GM21737 (cell line): ENCODE measurements around the gene SH3D19.

Experiments
- ATAC-seq: cut with Tn5 transposase; IDR thresholded peaks from one replicate; pipeline ENCODE4 v1.9.1; 2021; ENCODE audit warnings: mild to moderate bottlenecking, moderate library complexity; ENCODE audit not compliant: unreplicated experiment

Gene SH3D19, protein sequence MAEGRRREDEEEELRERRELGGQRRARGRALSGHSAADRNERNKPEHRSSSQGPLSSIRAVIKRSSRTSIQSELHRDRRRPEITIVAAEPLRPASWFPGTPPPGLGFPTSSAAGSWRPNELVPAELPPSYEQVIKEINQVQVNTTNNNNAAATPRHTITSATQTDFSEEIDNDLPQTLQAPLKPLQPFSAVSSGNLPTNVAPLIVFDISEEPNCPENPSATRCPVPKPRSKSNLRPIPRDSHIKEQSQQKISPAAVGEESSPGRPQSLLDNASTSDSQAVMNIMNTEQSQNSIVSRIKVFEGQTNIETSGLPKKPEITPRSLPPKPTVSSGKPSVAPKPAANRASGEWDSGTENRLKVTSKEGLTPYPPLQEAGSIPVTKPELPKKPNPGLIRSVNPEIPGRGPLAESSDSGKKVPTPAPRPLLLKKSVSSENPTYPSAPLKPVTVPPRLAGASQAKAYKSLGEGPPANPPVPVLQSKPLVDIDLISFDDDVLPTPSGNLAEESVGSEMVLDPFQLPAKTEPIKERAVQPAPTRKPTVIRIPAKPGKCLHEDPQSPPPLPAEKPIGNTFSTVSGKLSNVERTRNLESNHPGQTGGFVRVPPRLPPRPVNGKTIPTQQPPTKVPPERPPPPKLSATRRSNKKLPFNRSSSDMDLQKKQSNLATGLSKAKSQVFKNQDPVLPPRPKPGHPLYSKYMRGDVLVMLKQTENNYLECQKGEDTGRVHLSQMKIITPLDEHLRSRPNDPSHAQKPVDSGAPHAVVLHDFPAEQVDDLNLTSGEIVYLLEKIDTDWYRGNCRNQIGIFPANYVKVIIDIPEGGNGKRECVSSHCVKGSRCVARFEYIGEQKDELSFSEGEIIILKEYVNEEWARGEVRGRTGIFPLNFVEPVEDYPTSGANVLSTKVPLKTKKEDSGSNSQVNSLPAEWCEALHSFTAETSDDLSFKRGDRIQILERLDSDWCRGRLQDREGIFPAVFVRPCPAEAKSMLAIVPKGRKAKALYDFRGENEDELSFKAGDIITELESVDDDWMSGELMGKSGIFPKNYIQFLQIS

DNA sequence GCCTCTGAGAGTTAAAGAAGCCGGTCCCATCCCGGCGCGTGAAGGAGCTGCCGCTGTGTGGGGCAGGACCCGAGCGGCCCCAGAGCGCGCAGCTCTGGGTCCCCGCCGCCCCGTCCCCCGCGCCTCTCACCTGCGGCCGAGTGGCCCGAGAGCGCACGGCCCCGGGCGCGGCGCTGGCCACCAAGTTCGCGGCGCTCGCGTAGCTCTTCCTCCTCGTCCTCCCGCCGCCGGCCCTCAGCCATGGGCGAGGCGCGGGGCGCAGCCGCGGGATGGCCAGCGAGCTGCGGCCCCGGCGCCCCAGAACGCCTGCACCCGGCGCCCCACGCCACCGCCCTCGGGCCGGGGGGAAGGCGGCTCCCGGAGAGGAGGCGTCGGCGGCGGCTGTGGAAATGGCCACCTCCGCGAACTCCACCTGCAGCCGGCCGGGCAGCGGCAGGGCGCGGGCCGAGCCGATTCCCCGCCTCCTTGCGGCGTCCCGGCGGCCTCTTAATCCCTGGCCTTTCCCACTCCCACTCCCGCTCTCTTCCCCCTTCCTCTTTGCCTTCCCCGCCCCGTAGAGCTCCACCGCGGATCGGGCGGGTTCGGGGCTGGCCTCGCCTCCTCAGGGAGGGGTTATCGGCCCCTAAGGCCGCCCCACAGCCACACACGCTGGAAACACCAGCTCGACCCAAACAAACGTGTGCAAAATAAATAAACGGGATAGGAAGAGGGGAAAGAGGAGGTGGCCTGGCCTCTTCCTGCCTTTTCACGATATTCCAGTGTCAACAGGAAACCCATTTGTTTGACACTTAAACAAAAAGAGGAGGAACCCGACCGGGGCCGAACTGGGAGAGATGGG is at the start of gene SH3D19:
TSS of gene SH3D19 (minus strand) at position 495 of the 838 bp plus-strand sequence. CDS start at position 242, 253 bp downstream.
- ATAC-seq: no peak

DNA sequence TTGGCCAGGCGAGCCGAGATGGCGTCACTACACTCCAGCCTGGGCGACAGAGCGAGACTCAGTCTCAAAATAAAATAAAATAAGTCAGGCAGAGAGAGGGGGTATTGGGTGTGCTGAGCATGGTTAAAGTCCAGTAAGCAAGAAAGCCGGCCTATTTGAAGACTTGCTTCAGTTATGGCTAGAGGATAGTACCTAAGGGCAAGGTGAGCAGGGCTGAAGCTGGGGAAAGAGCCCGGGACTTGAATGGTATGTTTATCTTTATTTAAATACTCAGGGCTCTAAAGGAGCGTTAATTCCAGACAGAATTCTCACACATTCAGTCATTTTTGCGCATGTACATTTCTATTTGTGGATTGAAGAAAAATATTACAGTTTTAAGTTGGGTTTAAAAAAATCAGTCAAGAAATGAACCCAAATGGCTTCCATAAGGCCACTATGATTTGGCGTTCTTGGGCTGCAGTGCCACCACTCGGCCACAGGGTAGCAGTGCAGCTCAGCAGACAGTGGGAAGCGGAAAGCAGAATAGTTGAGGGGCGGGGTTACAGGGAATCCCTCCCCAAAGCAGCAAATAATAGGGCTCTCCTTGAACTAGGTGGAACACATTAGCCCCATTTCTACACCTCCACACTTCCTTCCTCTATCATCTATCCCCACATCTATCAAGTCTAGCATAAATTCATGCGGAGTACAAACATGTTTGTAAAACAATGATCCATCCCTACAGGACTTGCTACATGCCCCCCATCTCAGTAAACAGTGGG is 37.2 kb upstream of the SH3D19 start:
- ATAC-seq: peak; percentile 96

DNA sequence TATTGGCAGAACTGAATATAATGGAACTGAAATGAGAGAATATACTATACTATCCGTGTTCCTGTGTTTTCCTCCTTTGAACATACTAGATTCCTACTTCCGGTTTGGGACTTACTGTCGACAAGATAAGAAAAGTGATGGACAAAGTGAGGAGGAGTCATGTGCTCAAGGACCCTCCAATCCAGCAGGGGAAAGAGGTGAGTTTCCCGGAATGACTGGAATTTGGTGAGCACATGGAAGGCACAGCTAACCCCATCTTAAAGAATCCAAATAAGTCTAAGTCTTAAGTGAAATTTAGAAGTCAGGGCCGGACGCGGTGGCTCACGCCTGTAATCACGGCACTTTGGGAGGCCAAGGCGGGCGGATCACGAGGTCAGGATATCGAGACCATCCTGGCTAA is 36.6 kb upstream of the SH3D19 start:
- ATAC-seq: no peak

GRCh38 chr4:151361126-151361525 is 35.7 kb upstream of the SH3D19 start:
- no peak for ATAC-seq

DNA sequence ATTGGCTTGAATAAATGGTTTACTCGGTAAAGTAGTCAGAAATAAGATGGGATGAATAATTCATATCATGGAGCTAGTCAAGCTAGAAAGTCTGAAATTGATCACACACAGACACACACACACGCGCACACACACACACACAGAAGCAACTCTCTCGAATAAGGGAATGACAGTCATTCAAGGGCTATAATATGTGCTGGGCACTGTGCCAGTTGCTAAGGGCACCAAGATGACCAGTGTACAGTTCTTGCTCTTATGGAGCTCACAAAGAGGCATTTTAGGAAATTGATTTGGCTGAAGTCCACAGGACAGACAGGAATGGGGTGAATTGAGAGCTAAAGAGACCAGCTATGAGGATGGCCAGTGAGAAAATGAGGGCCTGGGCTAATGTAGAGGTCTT is 34.2 kb upstream of the SH3D19 start:
- no peak for ATAC-seq

GRCh38 chr4:151358266-151358665 is 32.9 kb upstream of the SH3D19 start:
- ATAC-seq: no peak

DNA sequence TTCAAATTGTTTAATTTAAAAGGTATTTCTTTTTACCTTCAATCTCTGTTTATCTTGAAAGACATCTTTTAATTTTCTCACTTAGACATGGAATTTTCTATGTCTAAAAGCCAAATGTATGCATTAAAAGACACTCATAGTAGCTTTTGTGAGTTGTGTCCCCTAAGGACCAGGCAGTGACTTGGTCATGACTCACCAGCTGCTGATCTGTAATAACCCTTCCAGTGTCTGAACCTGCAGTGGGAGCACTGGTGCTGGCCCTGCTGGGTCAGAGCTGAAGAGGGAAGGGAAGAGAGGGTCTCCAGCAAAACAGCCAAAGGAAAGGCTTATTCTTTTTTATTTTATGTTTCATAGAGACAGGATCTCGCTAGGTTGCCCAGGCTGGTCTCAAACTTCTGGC is 31.1 kb upstream of the SH3D19 start:
- no peak for ATAC-seq

DNA sequence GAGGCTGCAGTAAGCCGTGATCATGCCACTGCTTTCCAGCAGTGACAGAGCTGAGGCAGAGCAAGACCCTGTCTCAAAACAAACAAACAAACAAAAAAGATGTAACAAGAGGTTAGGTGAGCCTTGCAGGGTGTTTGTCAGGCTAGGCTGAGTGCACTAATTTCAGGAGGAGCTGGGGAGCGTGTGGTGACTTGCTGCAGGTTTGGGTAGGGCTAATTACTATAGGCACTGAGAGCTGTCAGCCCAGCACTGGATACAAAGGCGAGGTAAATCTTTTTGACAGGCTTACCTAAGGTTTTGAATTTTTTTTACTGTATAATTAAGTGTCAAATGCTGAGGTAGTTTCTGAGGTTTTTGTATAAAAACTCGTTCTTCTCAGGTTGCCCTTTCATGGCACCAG is 29.8 kb upstream of the SH3D19 start:
- no peak for ATAC-seq

DNA sequence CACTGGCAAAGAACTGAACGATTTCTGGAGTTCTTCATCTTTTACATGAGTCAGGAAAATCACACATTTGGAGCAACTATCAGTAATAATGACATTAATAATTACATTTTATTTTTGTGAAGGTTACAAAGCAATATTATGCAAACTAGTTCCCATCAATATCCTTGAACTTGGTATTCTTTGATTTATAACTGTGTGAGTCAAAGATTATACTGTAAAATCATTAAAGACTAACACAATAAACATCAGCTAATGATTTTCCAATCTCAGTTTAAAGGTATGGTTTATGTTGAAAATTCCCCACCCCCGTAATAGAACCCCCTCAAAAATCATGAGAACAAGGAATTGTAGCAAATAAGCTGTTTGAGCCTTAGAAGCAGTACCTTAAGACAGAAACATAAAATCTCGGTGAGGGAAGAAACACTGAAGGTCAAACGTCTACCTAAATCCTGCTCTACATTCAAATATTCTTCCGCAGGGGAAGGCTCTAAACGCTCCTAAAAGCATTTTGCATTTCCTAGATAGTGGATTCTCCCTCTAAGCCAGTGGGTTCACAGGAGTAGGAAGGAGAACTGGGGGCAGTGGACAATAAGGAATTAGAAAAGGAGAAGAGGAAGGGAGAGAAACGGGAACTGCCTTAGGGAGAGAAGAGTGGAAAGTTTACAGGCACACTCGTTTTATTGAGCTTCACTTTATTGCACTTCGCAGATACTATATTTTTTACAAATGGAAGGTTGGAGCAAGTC is 22.3 kb upstream of the SH3D19 start:
- ATAC-seq: no peak

DNA sequence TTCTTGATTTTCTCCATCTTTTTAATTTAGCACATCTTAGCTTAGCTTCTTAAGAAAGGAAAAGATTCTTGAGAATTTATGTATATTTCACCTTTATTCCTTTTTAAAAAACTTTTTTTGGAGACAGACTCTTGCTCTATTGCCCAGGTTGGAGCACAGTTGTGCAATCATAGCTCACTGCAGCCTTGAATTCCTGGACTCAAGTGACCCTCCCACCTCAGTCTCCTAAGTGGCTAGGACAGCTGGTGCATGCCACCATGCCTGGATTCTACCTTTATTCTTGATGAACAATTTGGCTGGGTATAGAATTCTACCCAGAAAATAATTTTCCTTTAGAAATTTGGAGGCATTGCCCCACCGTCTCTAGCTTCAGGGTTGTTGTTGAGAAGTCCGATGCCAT is 19.5 kb upstream of the SH3D19 start:
- no peak for ATAC-seq

GRCh38 chr4:151340751-151341385 is 15.5 kb upstream of the SH3D19 start:
- ATAC-seq: no peak

GRCh38 chr4:151339467-151339866 is 14.1 kb upstream of the SH3D19 start:
- ATAC-seq: no peak

DNA sequence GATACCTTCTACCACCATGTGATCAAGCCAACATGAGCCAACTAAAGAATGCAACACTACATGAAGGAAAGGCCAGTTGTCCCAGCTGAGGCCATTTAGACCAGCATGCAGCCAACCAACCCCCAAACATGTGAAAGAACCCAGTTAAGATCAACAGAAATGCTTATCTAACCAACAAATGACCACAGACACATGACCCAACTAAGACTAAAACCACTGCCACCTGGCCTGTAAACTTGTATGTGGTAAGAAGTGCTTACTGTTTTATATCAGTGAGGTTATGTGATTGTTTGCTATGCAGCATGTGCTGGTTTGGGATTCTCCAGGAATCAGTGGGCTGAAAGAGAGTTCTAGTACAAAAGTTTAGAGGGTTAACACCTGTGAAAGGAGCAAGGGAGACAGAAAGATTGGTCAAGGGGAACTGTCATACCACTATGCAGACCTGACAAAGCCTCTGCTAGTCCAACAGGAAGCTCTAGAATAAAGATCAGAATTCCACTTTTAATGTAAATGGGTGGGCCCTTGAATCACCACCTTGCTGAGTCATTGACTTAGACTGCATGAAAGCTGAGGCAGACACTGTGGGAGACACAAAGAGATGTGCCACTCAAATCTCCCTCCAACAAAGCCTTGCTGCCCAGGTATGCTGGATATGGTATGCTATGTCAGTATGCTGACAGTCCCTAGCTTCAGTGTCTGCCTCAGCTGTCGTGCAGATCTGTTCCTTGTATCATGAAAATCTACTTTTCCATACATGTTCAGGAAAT is 6.1 kb upstream of the SH3D19 start:
- no peak for ATAC-seq

DNA sequence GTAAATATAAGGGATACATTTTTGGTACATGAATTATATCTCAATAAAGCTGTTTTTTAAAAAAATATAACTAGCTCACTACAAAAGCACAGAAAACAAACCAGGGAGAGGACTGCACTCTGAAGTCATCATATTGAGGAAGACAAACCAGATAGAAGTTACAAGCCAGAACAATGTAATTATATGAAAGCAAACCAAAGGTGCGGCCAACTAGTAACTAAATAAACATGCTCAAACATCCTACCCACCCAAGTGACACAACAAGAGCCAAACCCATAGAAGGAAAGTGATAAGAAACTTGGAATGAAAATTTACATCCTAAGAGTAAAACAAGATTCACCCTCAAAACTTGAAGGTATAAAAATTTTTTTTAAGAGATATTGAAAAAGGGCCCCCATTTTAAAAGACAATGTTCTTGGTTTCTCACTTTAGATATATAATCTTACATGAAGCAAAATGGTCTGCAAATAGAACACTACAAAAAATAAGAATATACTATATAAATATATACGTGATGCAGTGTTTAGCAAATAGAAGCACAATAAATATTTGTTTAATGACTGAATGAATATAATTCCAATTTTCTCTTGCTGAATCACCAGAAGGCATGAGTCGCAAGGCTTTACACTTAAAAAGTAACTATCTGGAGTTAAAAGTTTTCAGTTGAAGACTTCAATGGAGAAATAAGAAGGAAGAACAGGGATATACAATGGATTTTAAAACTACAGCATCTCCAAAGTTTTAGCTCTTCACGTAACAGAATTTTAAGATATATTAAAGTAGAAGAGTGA is 4.0 kb upstream of the SH3D19 start:
- no peak for ATAC-seq

GRCh38 chr4:151325949-151326246 is 493 bp upstream of the SH3D19 start:
- ATAC-seq: no peak

DNA sequence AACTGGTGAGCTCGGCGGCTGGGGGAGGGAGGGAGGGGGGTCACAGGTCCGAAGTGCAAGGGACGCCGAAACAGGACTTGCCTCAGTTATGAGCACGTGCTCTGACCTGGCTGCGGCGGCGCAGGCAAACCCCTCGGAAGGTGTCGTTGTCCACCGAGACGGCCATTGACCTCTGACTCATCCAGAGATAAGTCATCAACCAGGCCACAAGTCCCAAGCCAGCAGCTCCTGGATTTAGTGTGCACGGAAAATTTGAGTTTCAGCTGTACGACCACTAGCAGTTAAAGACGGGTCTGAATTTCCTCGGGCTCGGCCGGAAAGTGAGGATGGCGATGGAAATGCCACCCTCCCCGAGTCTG is 674 bp downstream of the SH3D19 start:
- no peak for ATAC-seq

DNA sequence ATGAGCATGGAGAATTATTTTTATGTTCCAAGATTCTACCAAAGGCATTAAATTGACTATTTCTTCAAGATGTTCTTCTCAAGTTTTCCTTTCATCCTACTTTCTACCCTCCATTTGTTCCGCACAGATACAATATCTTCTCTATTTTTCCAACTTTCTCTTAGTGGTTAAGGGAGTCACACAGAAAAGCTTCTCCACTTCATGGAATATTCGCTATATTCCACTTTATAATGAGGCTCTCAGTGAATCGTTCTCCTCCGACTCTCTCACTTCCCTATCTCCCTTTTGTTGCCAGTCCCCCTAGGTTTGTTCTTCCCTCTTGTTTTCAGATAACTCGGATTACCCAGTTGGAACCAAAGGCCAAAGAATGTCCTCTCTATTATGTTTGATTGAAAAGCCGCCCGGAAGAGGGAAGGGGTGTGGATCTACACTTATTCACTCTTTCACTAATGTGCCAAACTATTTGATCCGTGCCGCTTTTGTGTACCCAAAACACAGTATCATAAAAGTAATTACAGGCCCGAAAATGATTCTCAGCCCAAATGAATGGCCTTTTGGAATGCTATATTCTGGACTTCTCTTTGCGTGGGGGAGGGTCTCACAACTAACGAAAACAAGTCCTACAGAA is 1.2 kb downstream of the SH3D19 start:
- ATAC-seq: no peak
